Mesendoderm (in vitro differentiated cells): Measurements from ENCODE around the gene GJD2.

Experiments used
- DNase-seq: peaks from one replicate; pipeline ENCODE4 v3.0.0; 2013
- H2AK5ac ChIP-seq: 2 replicates; pipeline ENCODE4 v1.6.1; 2013; ENCODE audit warnings: low read length, inconsistent platforms
- H2BK120ac ChIP-seq: 2 replicates; pipeline ENCODE4 v1.6.1; 2013; ENCODE audit warnings: low read depth, mild to moderate bottlenecking, low read length, moderate library complexity, mixed read lengths
- H2BK15ac ChIP-seq: replicated peaks from 2 replicates; pipeline ENCODE4 v1.6.1; 2013; ENCODE audit warnings: low read depth, mild to moderate bottlenecking, moderate library complexity
- H2BK5ac ChIP-seq: 2 replicates; pipeline ENCODE4 v1.6.1; 2013; ENCODE audit warnings: low read length, inconsistent platforms
- H3K18ac ChIP-seq: 2 replicates; pipeline ENCODE4 v1.6.1; 2013; ENCODE audit warnings: mild to moderate bottlenecking, low read length, mixed read lengths
- H3K23ac ChIP-seq: one replicate; pipeline ENCODE4 v1.6.1; 2013; ENCODE audit warnings: low read length
- H3K27ac ChIP-seq: 2 replicates; pipeline ENCODE4 v1.5.1; 2013; ENCODE audit warnings: low read depth, mild to moderate bottlenecking, inconsistent platforms, low read length, moderate library complexity
- H3K27me3 ChIP-seq: 2 replicates; pipeline ENCODE4 v1.6.1; 2013; ENCODE audit warnings: low read length, control low read depth, mild to moderate bottlenecking, inconsistent platforms; ENCODE audit not compliant: insufficient read depth, poor library complexity
- H3K36me3 ChIP-seq: 2 replicates; pipeline ENCODE4 v1.6.1; 2013; ENCODE audit warnings: low read length, inconsistent platforms; ENCODE audit not compliant: control insufficient read depth, insufficient read depth
- H3K4ac ChIP-seq: one replicate; pipeline ENCODE4 v1.6.1; 2013; ENCODE audit warnings: low read depth, mild to moderate bottlenecking, low read length, moderate library complexity
- H3K4me1 ChIP-seq: 2 replicates; pipeline ENCODE4 v1.6.1; 2013; ENCODE audit warnings: low read depth, low read length, inconsistent platforms; ENCODE audit not compliant: control insufficient read depth
- H3K4me2 ChIP-seq: 2 replicates; pipeline ENCODE4 v1.6.1; 2013; ENCODE audit warnings: low read length
- H3K4me3 ChIP-seq: 2 replicates; pipeline ENCODE4 v1.5.1; 2013; ENCODE audit warnings: mild to moderate bottlenecking, low read length
- H3K56ac ChIP-seq: one replicate; pipeline ENCODE4 v1.6.1; 2013; ENCODE audit warnings: low read length
- H3K79me1 ChIP-seq: 2 replicates; pipeline ENCODE4 v1.6.1; 2013; ENCODE audit warnings: low read length, inconsistent platforms
- H3K79me2 ChIP-seq: 2 replicates; pipeline ENCODE4 v1.6.1; 2013; ENCODE audit warnings: mild to moderate bottlenecking, low read length; ENCODE audit not compliant: control insufficient read depth, insufficient read depth
- H3K9ac ChIP-seq: 2 replicates; pipeline ENCODE4 v1.6.1; 2013; ENCODE audit warnings: low read length, inconsistent platforms
- H4K5ac ChIP-seq: one replicate; pipeline ENCODE4 v1.6.1; 2013; ENCODE audit warnings: low read length
- H4K8ac ChIP-seq: one replicate; pipeline ENCODE4 v1.6.1; 2013; ENCODE audit warnings: low read depth, mild to moderate bottlenecking, control low read depth, low read length, moderate library complexity
- WGBS: extraction: QIAGEN DNeasy Blood & Tissue Kit; methylation state at CpG from one replicate; pipeline ENCODE4 v1.1.7; 2013; ENCODE audit warnings: low lambda C conversion rate, missing lambda C conversion rate; ENCODE audit not compliant: insufficient coverage; ENCODE audit errors: extremely low coverage; 5-methylcytosine and 5-hydroxymethylcytosine counted together

The GJD2 gene

GRCh38 chr15:34796847-34797435 lies 42.1 kb upstream of the GJD2 start:
- no peak overlapping the region for H3K23ac ChIP-seq
- no peaks in the 10 kb centered on the region for H3K27me3 ChIP-seq
- H3K79me2 ChIP-seq, result peaks cover 3% of the 10 kb centered on the region
- WGBS, result no CpG with 5 or more reads among the region's 5 CpGs
- no peak overlapping the region for H3K27ac ChIP-seq
- no peak overlapping the region for H2BK120ac ChIP-seq
- peaks cover 2% of the 10 kb centered on the region for H3K79me1 ChIP-seq
- H3K4me1 ChIP-seq, result peaks cover 11% of the 10 kb centered on the region
- H3K56ac ChIP-seq, result no peak overlapping the region
- no peak overlapping the region for H3K18ac ChIP-seq
- no peak overlapping the region for H3K4me2 ChIP-seq
- H3K4ac ChIP-seq, result no peak overlapping the region
- H2AK5ac ChIP-seq, result no peak overlapping the region
- H3K9ac ChIP-seq, result no peak overlapping the region
- H3K4me3 ChIP-seq, result no peak overlapping the region
- no peak overlapping the region for H4K8ac ChIP-seq
- no peak overlapping the region for H4K5ac ChIP-seq
- H3K36me3 ChIP-seq, result peaks cover 2% of the 10 kb centered on the region
- no peak overlapping the region for H2BK5ac ChIP-seq
- no peak overlapping the region for H2BK15ac ChIP-seq
- no peak for DNase-seq

- Histone ChIP-seq H3K4me3 (peak within 1 kb of the TSS; percentile 35), H2BK120ac (no peak within 1 kb of the TSS), H3K79me2 (peaks cover 3% of the 10 kb centered on the region), H3K4me1 (peaks cover 11% of the 10 kb centered on the region), H3K9ac (peak within 1 kb of the TSS; percentile 66), H3K18ac (peak within 1 kb of the TSS; percentile 35), H3K79me1 (peaks cover 2% of the 10 kb centered on the region), H2BK5ac (peak within 1 kb of the TSS; percentile 21), H3K56ac (peak within 1 kb of the TSS; percentile 84), H2AK5ac (no peak within 1 kb of the TSS), H4K5ac (no peak within 1 kb of the TSS), H3K36me3 (peaks cover 2% of the 10 kb centered on the region), H4K8ac (no peak within 1 kb of the TSS), H3K27me3 (no peaks in the 10 kb centered on the region), H2BK15ac (no peak within 1 kb of the TSS), H3K23ac (peak within 1 kb of the TSS; percentile 68), H3K27ac (peak within 1 kb of the TSS; percentile 15), H3K4me2 (peak within 1 kb of the TSS; percentile 61), H3K4ac (peak within 1 kb of the TSS; percentile 83)
- no CpG with 5 or more reads among the region's 44 CpGs for WGBS
- peak; percentile 88 for DNase-seq
Measured at GRCh38 chr15:34795267-34796081, 40.7 kb upstream of the GJD2 start, which contains the start of gene ACTC1. TSS of gene ACTC1 (minus strand) at chr15:34795549. CDS start at chr15:34794808, 741 bp downstream.

- Histone ChIP-seq H3K79me2 (peaks cover 3% of the 10 kb centered on the region), H4K5ac (no peak overlapping the region), H3K4me2 (peak overlapping the region; percentile 35), H3K56ac (peak overlapping the region; percentile 61), H3K4ac (peak overlapping the region; percentile 83), H3K27ac (peak overlapping the region; percentile 15), H2BK5ac (no peak overlapping the region), H3K4me3 (peak overlapping the region; percentile 4), H3K36me3 (peaks cover 2% of the 10 kb centered on the region), H3K79me1 (peaks cover 2% of the 10 kb centered on the region), H3K4me1 (peaks cover 8% of the 10 kb centered on the region), H3K27me3 (no peaks in the 10 kb centered on the region), H2AK5ac (no peak overlapping the region), H3K18ac (peak overlapping the region; percentile 35), H3K9ac (peak overlapping the region; percentile 66), H4K8ac (no peak overlapping the region), H2BK15ac (no peak overlapping the region), H2BK120ac (no peak overlapping the region), H3K23ac (no peak overlapping the region)
- DNase-seq, result no peak
- no CpG with 5 or more reads among the region's 33 CpGs for WGBS
Measured at GRCh38 chr15:34794590-34795206, 39.9 kb upstream of the GJD2 start.

- WGBS, result no CpG with 5 or more reads among the region's 2 CpGs
- Histone ChIP-seq H3K27ac (no peak overlapping the region), H3K18ac (no peak overlapping the region), H3K27me3 (no peaks in the 10 kb centered on the region), H4K8ac (no peak overlapping the region), H3K4me1 (peaks cover 3% of the 10 kb centered on the region), H3K4ac (no peak overlapping the region), H2BK120ac (no peak overlapping the region), H4K5ac (no peak overlapping the region), H3K23ac (no peak overlapping the region), H3K36me3 (peaks cover 2% of the 10 kb centered on the region), H2AK5ac (no peak overlapping the region), H3K79me2 (peaks cover 3% of the 10 kb centered on the region), H3K56ac (no peak overlapping the region), H2BK5ac (no peak overlapping the region), H3K9ac (no peak overlapping the region), H3K4me2 (no peak overlapping the region), H3K79me1 (peaks cover 2% of the 10 kb centered on the region), H3K4me3 (no peak overlapping the region), H2BK15ac (no peak overlapping the region)
- DNase-seq, result peak; percentile 34
Measured at GRCh38 chr15:34793901-34794300, 39.1 kb upstream of the GJD2 start.

DNA sequence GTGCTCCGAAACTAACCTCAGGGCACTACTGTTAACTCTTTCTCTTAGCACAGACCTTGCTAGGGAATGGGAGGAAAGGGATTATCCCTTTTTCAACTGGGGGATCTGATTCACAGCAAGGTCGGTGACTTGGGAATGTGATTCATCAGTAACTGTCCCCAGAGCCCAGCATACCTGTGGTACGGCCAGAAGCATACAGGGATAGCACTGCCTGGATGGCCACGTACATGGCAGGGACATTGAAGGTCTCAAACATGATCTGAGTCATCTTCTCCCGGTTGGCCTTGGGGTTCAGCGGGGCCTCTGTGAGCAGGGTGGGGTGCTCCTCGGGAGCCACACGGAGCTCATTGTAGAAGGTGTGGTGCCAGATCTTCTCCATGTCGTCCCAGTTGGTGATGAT lies 38.3 kb upstream of the GJD2 start:
- Histone ChIP-seq H3K4me3 (no peak overlapping the region), H3K36me3 (peaks cover 2% of the 10 kb centered on the region), H3K18ac (no peak overlapping the region), H3K56ac (no peak overlapping the region), H2AK5ac (no peak overlapping the region), H4K8ac (no peak overlapping the region), H3K4me2 (no peak overlapping the region), H3K9ac (no peak overlapping the region), H3K4ac (no peak overlapping the region), H2BK120ac (no peak overlapping the region), H3K4me1 (peaks cover 3% of the 10 kb centered on the region), H3K79me1 (peaks cover 2% of the 10 kb centered on the region), H3K27me3 (no peaks in the 10 kb centered on the region), H3K79me2 (peaks cover 3% of the 10 kb centered on the region), H4K5ac (no peak overlapping the region), H3K23ac (no peak overlapping the region), H2BK15ac (no peak overlapping the region), H2BK5ac (no peak overlapping the region), H3K27ac (no peak overlapping the region)
- no CpG with 5 or more reads among the region's 9 CpGs for WGBS
- no peak for DNase-seq
